Nucleus accumbens (tissue), 56 donors: ENCODE results near the gene NUP50.

Experiments
- DNase-seq, 56 donors: peaks; one replicate each; lab custom pipeline; 2025; lab: John Stamatoyannopoulos, UW

The NUP50 gene

DNA sequence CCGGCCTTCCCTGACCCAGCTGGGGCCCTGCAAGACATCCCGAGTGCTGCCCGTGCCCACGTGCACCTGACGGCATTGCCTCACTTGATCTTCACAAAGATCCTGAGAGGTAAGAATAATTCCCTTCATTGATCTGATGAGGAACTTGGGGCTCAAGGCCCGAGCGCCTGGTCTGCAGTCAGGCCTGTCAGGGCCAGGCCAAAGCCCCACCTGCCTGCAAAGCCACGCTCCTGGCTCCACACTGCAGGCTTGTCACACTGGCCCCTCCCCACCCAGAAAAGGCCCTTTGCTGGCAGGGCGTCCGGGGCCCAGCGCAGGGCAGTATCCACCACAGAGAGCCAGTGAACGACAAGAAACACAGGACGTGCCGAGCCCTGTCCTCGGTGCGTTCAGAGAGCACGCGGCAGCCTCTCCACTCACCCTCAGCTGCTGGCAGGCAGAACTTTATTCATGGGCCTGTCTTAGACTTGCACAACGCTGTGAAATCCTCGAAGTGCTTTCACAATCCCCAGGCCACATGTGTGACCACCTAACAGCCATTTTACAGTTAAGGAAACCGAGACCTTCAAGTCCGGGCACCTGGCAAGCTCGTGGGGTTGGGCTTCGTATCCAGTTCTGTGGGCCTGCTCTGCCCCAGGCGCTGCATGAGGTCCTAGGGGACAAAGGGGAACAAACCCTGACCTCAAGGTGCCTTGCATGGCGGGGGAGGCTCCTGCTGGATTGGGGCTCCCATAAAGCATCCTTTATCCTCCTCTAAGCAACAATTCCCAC lies 62.2 kb downstream of the NUP50 start:
- DNase-seq, result peak in 39 of 56 donors; percentile 13 to 79 (median 50)

DNA sequence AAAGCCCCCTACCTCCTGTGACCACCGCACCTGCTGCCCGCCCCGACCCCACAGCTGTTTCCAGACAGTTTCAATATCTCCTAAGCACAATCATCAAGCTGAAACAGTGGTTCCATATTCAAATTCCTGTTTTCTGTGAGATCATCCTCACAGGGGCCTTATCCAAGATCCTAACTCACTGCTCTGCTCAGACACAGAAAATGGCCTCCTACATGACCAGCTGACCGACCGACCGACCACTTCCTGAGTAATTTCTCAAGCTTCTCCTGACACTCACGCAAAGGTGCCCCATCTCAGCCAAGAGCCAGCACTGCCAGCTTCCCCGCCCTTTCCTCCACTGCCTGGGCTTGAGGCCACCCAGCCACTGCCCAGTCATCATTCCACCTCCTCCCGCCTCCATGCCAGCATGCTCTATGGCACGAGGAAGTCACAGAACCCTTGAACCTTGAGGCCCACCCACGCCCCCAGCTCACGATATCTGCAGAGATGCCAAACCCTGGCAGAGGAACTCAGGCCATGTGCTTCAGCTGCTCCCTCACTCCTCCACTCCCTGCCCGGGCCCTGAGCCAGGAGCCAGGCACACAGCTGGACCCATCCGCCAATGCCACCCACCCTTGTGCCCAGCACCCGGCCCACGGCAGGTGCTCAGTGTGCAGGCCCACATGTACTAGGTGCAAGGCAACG lies 62.9 kb downstream of the NUP50 start:
- peak in 35 of 56 donors; percentile 23 to 81 (median 51) for DNase-seq

DNA sequence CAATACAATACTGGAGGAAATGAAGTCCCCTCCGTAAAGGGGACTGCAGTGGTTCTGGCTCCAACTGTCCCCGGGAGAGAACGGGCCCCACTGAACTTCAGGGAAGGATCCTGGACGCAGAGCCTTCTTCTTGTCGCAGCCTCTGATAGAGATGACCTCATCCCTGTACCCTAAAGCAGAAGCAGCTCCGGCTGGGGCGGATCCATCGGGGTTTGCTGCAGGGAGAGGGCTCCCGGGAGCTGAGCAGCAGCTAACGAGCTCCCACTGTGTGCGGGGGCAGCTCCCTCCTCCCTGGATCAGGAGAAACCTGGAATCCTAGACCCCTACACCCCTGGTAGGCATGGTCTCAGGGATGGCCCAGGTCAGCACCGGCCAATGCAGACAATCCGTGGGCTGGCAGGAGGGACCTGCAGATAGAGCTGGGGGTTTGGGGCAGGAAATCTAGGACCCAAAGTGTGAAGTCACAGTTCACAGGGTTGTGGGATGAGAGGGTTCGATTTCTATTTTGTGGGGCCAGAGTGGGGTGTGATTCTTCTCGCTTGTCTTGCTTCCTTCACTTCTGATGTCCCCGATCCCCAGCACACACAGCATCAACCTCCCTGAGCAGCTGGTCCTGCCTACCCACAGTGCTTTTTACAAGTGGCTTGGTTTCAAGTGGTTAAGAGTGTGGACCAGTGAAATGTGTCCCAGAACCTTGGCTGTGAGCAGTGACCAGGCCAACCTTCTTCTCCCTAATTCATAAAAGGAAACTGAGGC lies 64.1 kb downstream of the NUP50 start:
- peak in 45 of 56 donors; percentile 28 to 81 (median 53) for DNase-seq

DNA sequence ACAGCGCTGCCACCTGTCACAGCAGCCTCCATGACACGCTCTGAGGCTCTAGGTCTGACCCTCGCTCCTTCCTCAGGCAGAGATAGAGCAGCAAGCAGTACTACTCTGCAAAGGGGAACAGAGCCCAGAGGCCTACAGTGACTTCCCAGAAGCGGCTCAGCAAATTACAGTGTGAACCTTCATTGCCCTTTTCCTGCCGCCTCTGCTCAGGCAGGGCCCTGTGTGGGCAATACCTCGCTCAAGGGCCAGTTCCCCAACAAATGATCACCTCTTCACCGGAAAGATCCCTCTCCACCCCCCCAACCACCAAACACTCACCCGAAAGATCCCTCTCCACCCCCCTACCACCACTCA lies 64.7 kb downstream of the NUP50 start:
- DNase-seq, result no peak

DNA sequence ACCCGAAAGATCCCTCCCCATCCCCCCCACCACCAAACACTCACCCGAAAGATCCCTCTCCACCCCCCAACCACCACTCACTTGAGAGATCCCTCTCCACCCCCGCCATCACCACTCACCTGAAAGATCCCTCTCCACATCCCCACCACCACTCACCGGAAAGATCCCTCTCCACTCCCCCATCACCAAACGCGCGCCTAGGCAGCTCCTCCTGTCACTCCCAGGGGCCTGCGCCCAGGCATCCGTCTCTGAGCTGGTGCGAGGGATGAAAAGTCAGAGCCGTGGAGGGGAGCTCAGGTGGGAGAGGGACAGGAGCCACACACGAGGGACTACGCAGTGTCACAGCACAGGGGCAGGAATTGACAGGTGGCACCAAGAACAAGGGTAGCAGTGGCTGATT lies 65.5 kb downstream of the NUP50 start:
- DNase-seq, result no peak

DNA sequence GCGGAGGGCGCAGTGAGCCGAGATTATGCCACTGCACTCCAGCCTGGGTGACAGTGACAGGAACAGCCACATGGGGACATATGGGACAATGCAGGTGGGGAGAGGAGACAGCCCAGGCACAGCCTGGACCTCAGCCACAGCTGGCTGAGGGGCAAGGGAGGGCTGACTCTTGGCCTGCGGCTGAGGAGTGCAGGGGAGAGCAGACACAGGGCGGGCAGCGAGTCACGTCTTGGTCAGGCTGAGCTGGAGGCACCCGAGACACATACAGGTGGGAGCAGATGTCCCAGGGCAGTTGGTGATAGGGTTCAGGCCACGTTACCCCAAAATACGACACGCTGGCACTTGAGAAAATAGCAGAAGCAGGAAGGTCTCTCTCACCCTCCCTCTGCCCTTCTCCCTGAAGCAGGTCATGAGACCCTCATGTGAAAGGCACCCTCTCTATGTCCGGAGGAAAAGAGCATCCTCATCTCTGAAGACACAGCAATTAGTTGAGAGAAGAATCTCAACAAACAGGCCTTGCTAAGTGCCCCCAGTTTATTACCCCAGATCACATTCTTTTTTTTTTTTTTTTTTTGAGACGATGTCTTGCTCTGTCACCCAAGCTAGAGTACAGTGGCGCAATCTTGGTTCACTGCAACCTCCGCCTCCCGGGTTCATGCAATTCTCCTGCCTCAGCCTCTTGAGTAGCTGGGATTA lies 66.4 kb downstream of the NUP50 start:
- DNase-seq, result no peak

DNA sequence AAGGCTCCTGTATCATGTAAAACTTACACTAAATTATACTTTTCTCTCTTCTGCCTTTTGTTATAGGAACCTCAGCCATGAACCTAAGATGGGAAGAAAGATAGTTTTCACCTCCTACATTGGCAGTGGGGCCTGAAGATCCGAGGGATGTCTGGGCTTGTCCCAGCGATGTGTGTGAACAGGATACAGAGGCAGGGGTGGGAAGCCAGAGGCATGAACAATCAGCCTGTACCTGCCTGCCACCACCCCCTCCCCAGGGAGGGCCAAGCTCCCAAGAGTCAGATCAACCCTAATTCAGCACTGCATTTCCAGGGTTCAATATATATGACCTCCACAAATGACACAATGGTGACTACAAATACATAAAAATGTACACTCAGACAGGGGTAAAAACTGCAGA lies 67.6 kb downstream of the NUP50 start:
- no peak for DNase-seq

DNA sequence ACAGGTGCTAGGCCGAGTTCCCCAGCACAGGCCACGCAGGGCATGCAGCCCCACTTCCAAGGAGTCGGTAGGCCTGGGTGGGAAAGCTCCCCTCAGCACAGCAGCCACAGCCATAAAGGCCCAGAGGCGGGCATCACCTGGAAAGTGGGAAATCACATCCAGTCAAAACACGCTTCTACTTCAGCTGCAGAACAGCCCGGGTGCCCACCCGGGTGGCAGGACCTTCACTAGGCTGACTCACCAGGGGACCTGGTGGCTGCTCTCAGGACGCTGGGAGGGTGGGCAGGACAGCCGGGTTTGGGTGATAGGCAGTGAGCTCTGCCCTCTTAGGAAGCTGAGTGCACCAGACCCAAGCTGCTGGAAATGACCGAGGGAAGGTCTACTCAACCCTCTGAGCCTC lies 69.7 kb downstream of the NUP50 start:
- no peak for DNase-seq

DNA sequence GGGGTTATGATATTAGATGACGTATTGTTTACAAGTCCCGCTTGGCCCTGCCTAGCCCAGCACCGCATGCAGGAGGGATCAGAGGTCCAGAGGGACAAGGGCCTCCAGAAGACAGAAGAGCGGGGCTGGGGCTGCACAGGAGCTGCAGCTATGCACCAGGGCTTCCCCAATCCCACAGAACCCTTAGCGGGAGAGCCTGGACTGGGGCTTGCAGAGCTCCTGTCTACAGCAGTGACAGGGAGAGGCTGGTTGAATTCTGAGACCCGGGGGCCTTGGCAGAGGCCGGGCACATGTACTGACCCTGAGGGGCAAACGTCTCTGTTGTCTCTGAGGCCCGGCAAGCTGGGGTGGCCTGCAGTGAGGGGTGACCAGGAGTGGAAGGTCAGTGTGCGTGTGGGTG lies 70.1 kb downstream of the NUP50 start:
- no peak for DNase-seq

DNA sequence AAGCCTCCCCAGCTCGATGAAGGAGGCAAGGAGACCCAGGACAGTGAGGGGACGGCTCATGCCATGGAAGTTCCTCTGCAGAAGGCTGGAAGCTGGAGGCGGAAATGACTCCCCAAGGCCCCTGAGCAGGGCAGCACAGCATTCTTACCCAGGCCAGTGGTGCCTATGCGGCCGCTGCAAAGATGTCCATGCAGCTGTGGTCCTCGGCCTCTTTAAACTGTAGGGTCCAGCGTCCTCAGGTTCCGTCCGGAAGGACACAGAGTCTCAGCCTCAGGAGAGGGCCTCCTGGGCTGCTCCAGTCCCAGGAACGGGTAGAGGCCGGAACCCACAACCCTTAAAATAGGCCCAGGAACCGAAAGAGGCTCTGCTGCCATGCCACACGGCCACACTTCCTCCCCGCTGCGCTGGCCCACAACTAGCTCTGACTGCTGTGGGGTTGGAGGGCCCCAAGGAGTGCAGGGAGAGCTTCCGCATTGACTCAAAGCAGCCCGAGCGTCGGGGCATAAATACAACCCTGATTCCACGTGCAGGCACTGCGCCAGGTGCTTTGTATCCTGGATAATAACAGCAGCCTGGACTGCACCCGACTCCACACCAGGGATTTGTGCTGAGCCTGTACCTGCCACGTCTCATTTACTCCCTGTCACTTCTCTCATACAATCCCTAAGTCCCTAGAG lies 71.5 kb downstream of the NUP50 start:
- DNase-seq, result peak in 14 of 56 donors; percentile 11 to 49 (median 26)

DNA sequence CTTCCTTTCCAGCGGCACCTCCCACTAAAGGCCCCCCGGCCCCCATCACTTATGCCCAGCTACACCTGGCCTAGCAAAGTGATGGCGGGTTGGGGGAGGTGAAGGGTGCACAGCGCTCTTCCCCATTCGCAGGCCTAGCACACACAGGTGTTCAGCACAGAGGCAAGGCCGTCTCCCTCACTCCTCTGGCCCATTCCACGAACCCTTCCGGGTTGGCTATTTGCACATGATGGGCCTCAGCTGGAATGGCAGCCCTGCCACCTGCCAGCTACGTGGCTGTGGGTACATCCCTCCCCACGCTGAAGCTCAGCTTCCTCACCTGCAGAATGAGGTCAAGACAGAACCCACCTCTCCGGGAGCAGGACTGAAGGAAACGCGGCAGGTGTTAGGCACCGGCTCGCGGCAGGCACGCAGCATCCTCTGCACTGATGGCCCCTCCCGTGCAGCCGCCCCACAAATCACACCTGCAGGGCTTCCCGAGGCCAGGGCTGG lies 72.2 kb downstream of the NUP50 start:
- no peak for DNase-seq

DNA sequence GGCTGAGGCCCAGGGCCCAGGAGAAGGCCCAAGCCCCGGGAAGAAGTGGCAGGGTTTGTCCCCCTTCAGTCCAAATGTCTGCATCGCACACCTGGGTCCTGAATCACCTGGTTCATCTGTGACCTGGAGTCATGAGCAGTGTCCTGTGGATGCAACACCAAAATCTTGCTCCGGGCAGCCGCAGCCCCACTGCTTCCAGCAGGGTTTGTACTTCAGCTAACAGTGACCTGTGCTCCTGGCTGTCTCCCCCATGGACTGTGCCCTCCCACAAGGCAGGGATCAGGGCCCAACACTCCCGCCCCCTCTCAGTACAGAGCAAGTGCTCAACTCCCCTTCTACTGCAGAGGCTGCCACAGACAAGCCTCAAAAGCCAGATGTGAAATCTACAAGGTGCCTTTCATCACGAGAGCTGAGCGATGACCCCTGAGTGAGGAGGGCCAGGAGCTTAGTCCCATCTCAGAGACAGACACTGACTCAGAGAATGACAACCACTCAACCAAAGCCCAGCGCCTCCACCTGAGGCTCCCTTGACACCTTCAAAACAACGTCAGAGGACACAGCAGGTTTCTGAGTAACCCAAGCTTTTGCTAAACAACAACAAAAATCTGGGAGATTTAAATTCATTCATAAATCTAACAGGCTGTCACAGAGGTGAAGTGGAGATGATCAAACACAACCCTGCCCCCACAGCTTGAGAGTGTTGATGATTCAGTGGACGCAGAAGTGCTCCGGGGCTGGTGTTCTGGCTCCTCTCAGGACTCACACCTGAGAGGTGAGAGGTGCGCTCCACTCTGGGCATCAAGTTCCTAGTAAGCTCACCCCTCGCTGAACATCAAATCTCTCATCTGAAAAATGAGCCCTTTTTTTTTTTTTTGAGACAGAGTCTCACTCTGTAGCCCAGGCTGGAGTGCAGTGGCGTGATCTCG lies 73.6 kb downstream of the NUP50 start:
- DNase-seq, result no peak
